Peyer's patch (tissue), 4 donors: ENCODE data around the gene UHRF1.

ENCODE experiments used
- CTCF ChIP-seq, 6 experiments: fragments of 450-650 bp in 4 of 6; fragments of 200-600 bp in 2 of 6; sonication (generic) in 1 of 6; IDR thresholded peaks; one replicate each; pipeline ENCODE4 v1.5.1; 2017 to 2019; ENCODE audit warnings: antibody characterized with exemption in 6 of 6, mild to moderate bottlenecking in 3 of 6, moderate library complexity in 1 of 6
- POLR2A ChIP-seq, 2 donors: fragments of 450-650 bp; IDR thresholded peaks; one replicate each; pipeline ENCODE4 v1.5.1; 2017; ENCODE audit warnings: antibody characterized with exemption in 2 of 2, mild to moderate bottlenecking in 2 of 2, moderate library complexity in 2 of 2

GRCh38 chr19:4871711-4872110, 37.6 kb upstream of the UHRF1 start:
- no peak for TF ChIP-seq CTCF (IDR thresholded peaks at IDR 0.05)
- no peak for TF ChIP-seq POLR2A (IDR thresholded peaks at IDR 0.05)
